Uterus (tissue), 4 donors: ENCODE measurements around the gene WWOX. TPM values are rescaled to one million over a fixed set of nuclear protein-coding genes. Genes with fewer than 3 reads are reported as not detected.

Experiments used
- DNase-seq, 2 donors: peaks; one replicate each; pipeline ENCODE4 v3.0.0-alpha.2; 2019 to 2020
- H3K27ac ChIP-seq, 2 donors: fragments of 200-600 bp; sonication (generic); 1 replicate in 1 of 2; 2 replicates in 1 of 2; pipeline ENCODE4 v1.5.1; 2016 to 2018
- H3K27me3 ChIP-seq, 2 donors: fragments of 200-600 bp; sonication (generic); one replicate each; pipeline ENCODE4 v1.5.1; 2018 to 2019; ENCODE audit warnings: control low read depth in 1 of 2
- H3K36me3 ChIP-seq, 2 donors: fragments of 200-600 bp; sonication (generic); one replicate each; pipeline ENCODE4 v1.5.1; 2019; ENCODE audit warnings: control low read depth in 1 of 2
- H3K4me1 ChIP-seq, 2 donors: fragments of 200-600 bp; sonication (generic); one replicate each; pipeline ENCODE4 v1.5.1; 2018 to 2019; ENCODE audit warnings: control low read depth in 1 of 2
- H3K4me3 ChIP-seq, 2 donors: fragments of 200-600 bp; sonication (generic); 1 replicate in 1 of 2; 2 replicates in 1 of 2; pipeline ENCODE4 v1.5.1; 2018 to 2019; ENCODE audit warnings: mild to moderate bottlenecking in 1 of 2
- H3K9me3 ChIP-seq, 2 donors: fragments of 200-600 bp; sonication (generic); one replicate each; pipeline ENCODE4 v1.5.1; 2019; ENCODE audit warnings: control low read depth in 1 of 2
- POLR2A ChIP-seq, 2 donors: fragments of 450-650 bp; IDR thresholded peaks; one replicate each; pipeline ENCODE4 v1.6.1; 2016; ENCODE audit warnings: antibody characterized with exemption in 2 of 2, mild to moderate bottlenecking in 1 of 2, moderate library complexity in 1 of 2
- intact Hi-C: fragments of 100-400 bp; cut with DNase I; formaldehyde crosslinking; loops from one replicate; pipeline ENCODE4 v1.15.1; 2023; ENCODE audit warnings: low total_unique reads
- total RNA-seq, 4 donors: library from RNA; depleted of rRNA in 3 of 4; stranded (reverse); fragments of >200 nt in 3 of 4; gene quantifications; one replicate each; pipeline versions ENCODE4 v1.1.0 to v1.2.4, GENCODE V29; 2014 to 2023
- TF ChIP-seq, protein P1 (sequence below), 4 experiments: fragments of 200-600 bp in 2 of 4; fragments of 450-650 bp in 2 of 4; sonication (generic) in 2 of 4; IDR thresholded peaks; one replicate each; pipeline ENCODE4 v1.5.1; 2016 to 2019; ENCODE audit warnings: antibody characterized with exemption in 4 of 4, mild to moderate bottlenecking in 2 of 4, moderate library complexity in 1 of 4
- donor health status: DM: yes; HTN: yes; CAD: no.

WWOX gene
- total RNA-seq, 4 donors from 2014 or later: 34.1 to 99.9 (median 55.8) TPM

DNA sequence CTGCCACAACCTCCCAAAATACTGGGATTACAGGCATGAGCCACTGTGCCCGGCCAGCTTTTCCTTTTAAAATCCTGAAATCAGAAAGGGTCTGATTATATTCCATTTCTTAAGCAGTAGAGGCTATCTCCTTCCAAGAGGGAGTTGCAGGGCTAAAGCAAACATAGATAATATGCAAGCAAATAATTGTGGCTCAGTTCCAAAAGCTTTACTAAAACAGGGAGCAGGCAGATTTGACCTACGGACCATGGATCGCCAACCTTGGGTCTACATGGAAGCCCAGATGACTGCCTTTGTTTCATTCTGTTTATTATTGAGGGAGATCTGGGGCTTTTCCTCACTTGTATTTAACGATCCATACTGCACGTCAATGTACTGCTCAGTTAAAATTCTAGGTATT lies 38.6 kb upstream of the WWOX start:
- intact Hi-C loops: no loop called here

DNA sequence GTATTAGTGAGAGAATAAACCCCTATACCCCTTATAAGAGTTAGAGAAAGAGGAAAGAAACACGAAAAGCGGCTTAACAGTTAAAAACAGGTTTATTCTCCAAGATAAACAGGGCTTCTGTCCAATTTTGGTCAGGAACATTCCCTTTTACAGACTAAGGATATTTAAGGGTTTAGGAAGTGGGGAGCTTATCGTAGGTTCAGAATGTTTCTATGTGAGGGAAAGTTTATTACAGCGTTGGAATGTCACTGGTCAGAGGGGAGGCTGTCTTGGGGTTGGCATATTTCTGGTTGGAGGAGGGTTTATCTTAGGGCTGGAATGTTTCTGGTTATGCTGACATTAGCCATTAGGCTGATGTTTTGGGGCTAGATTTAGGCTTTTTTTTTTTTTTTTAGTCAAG lies 34.1 kb upstream of the WWOX start:
- Histone ChIP-seq H3K9me3 (no peaks in the 10 kb centered on the region), H3K27ac (no peak overlapping the region), H3K36me3 (no peaks in the 10 kb centered on the region), H3K4me1 (no peaks in the 10 kb centered on the region), H3K27me3 (no peaks in the 10 kb centered on the region), H3K4me3 (no peak overlapping the region)
- TF ChIP-seq, protein P1, sequence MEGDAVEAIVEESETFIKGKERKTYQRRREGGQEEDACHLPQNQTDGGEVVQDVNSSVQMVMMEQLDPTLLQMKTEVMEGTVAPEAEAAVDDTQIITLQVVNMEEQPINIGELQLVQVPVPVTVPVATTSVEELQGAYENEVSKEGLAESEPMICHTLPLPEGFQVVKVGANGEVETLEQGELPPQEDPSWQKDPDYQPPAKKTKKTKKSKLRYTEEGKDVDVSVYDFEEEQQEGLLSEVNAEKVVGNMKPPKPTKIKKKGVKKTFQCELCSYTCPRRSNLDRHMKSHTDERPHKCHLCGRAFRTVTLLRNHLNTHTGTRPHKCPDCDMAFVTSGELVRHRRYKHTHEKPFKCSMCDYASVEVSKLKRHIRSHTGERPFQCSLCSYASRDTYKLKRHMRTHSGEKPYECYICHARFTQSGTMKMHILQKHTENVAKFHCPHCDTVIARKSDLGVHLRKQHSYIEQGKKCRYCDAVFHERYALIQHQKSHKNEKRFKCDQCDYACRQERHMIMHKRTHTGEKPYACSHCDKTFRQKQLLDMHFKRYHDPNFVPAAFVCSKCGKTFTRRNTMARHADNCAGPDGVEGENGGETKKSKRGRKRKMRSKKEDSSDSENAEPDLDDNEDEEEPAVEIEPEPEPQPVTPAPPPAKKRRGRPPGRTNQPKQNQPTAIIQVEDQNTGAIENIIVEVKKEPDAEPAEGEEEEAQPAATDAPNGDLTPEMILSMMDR (IDR thresholded peaks at IDR 0.05): no peak
- no peak for TF ChIP-seq POLR2A (IDR thresholded peaks at IDR 0.05)
- DNase-seq: no peak
- intact Hi-C loops: no loop called here

More for the DNA sequence above, 38.6 kb upstream of the WWOX start:
- H3K27me3 ChIP-seq: no peaks in the 10 kb centered on the region
- no peaks in the 10 kb centered on the region for H3K9me3 ChIP-seq
- H3K36me3 ChIP-seq: no peaks in the 10 kb centered on the region
- no peak overlapping the region for H3K27ac ChIP-seq
- no peaks in the 10 kb centered on the region for H3K4me1 ChIP-seq
- TF ChIP-seq, protein P1 (IDR thresholded peaks at IDR 0.05): no peak
- no peak for TF ChIP-seq POLR2A (IDR thresholded peaks at IDR 0.05)
- DNase-seq: no peak
- H3K4me3 ChIP-seq: no peak overlapping the region

DNA sequence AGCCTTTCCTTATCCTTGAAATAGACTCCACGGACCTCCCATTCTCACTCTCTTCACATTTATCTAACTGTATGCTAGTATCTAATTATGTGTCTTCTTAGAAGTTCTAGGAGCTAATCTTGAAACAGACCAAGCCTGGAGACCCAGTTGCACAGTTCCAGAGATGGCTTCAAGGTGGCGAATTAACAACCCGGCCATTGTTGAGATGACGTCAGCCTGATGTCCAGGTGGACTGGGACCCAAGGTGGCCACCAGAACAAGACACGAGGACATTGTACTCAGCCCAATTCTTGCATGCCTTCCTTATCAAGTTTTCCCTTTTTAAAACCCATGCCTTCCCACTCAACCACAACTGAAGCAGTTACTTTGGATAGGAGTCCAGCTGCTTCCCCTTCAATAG lies 29.5 kb upstream of the WWOX start:
- intact Hi-C loops: no loop called here
- TF ChIP-seq, protein P1 (IDR thresholded peaks at IDR 0.05): no peak
- no peak for TF ChIP-seq POLR2A (IDR thresholded peaks at IDR 0.05)
- no peaks in the 10 kb centered on the region for H3K27me3 ChIP-seq

DNA sequence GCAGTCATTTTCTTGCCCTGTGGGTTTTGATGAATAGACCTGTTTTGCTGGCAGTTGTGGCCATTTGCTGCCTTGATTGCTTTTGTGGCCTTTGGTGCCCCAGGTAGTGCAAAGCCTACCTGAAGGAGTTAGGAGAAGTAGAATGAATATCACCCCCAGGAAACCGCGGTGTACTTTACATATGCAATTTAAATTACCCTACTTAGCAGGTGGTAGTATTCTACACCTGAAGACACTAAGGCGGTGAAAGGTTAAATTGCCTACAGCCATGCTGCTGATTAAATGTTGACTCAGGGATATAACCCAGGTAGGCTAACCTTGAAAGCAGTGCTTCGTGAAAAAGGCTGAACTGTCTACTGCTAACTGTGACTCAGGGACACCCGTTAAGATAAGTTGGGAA lies 27.2 kb upstream of the WWOX start:
- Histone ChIP-seq H3K27ac (no peak overlapping the region), H3K4me1 (no peaks in the 10 kb centered on the region), H3K27me3 (no peaks in the 10 kb centered on the region), H3K4me3 (no peak overlapping the region), H3K36me3 (no peaks in the 10 kb centered on the region), H3K9me3 (no peaks in the 10 kb centered on the region)
- TF ChIP-seq, protein P1 (IDR thresholded peaks at IDR 0.05): no peak
- no peak for TF ChIP-seq POLR2A (IDR thresholded peaks at IDR 0.05)
- no peak for DNase-seq
- intact Hi-C loops: no loop called here

More for the DNA sequence above, 29.5 kb upstream of the WWOX start:
- H3K4me1 ChIP-seq: no peaks in the 10 kb centered on the region
- no peaks in the 10 kb centered on the region for H3K9me3 ChIP-seq
- H3K4me3 ChIP-seq: no peak overlapping the region
- no peaks in the 10 kb centered on the region for H3K36me3 ChIP-seq
- no peak for DNase-seq
- H3K27ac ChIP-seq: no peak overlapping the region

DNA sequence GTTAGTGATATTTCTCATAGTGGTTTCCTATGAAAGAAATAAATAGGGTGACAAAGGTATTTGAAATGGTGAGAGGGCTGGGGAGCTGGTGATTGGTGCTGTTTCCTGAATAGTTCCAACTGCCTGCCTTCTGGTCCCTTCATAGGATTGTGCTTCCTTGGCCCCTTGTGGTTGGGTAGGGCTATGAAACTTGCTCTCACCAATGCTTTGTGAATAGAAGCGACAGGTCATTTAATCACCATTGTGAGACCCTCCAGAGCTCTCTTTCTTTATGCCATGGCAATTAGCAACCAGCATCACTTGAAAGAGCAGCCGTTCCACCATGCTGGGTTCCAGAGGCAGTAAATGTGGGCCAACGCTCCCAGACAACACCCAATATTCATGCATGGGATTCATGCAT lies 23.7 kb upstream of the WWOX start:
- H3K27me3 ChIP-seq: no peaks in the 10 kb centered on the region
- no peak overlapping the region for H3K4me3 ChIP-seq
- DNase-seq: no peak
- intact Hi-C loops: no loop called here
- H3K9me3 ChIP-seq: no peaks in the 10 kb centered on the region
- no peaks in the 10 kb centered on the region for H3K4me1 ChIP-seq
- no peaks in the 10 kb centered on the region for H3K36me3 ChIP-seq
- no peak for TF ChIP-seq POLR2A (IDR thresholded peaks at IDR 0.05)
- TF ChIP-seq, protein P1 (IDR thresholded peaks at IDR 0.05): no peak
- no peak overlapping the region for H3K27ac ChIP-seq
